CD14-positive monocyte (primary cell): Measurements from ENCODE around the gene ADGRG1. TPM values are rescaled to one million over a fixed set of nuclear protein-coding genes. Genes with fewer than 3 reads are reported as not detected.
"Not testable (repeated sequence)": the region's sequence is repeated elsewhere in the genome, so short reads cannot be mapped to it uniquely, and the experiment has no call there.

Source experiments
- DNase-seq, 3 donors: peaks; one replicate each; pipeline ENCODE4 v3.0.0-alpha.2; 2011 to 2022
- H2AFZ ChIP-seq: 2 replicates; pipeline ENCODE4 v1.6.0; 2012; ENCODE audit warnings: mild to moderate bottlenecking, low read depth, low read length, inconsistent platforms; ENCODE audit not compliant: insufficient read depth, poor library complexity, severe bottlenecking
- H3K27ac ChIP-seq, 2 donors: 1 replicate in 1 of 2; 2 replicates in 1 of 2; pipeline ENCODE4 v1.5.1; 2012 to 2013; ENCODE audit warnings: low read length in 2 of 2, control low read depth in 1 of 2, inconsistent platforms in 1 of 2, low read depth in 1 of 2, mild to moderate bottlenecking in 1 of 2
- H3K27me3 ChIP-seq, 2 donors: one replicate each; pipeline versions ENCODE4 v1.6.0 to v1.6.1; 2011 to 2013; ENCODE audit warnings: low read length in 2 of 2; ENCODE audit not compliant: control insufficient read depth in 2 of 2, insufficient read depth in 2 of 2
- H3K36me3 ChIP-seq, 2 donors: replicated peaks in 1 of 2; 1 replicate in 1 of 2; 2 replicates in 1 of 2; pipeline versions ENCODE4 v1.5.1 to v1.6.1; 2012 to 2013; ENCODE audit warnings: low read length in 2 of 2, control low read depth in 1 of 2, inconsistent platforms in 1 of 2, mild to moderate bottlenecking in 1 of 2; ENCODE audit not compliant: insufficient read depth in 2 of 2, control insufficient read depth in 1 of 2
- H3K4me1 ChIP-seq, 2 donors: 1 replicate in 1 of 2; 2 replicates in 1 of 2; pipeline versions ENCODE4 v1.5.1 to v1.6.1; 2012 to 2013; ENCODE audit warnings: low read length in 2 of 2, control low read depth in 1 of 2, inconsistent platforms in 1 of 2, mild to moderate bottlenecking in 1 of 2, moderate library complexity in 1 of 2; ENCODE audit not compliant: insufficient read depth in 2 of 2, control insufficient read depth in 1 of 2
- H3K4me2 ChIP-seq: replicated peaks from 2 replicates; pipeline ENCODE3; 2012; ENCODE audit warnings: low read length, moderate library complexity, mild to moderate bottlenecking; ENCODE audit not compliant: poor library complexity, severe bottlenecking; ENCODE audit errors: extremely low read depth
- H3K4me3 ChIP-seq, 3 experiments: fragments of 200-600 bp in 1 of 3; sonication (generic) in 1 of 3; replicated peaks in 1 of 3; 1 replicate in 2 of 3; 2 replicates in 1 of 3; pipeline ENCODE4 v1.5.1; 2011 to 2013; ENCODE audit warnings: low read length in 3 of 3, mild to moderate bottlenecking in 3 of 3, control low read depth in 2 of 3, low read depth in 2 of 3, inconsistent platforms in 1 of 3, moderate library complexity in 1 of 3
- H3K79me2 ChIP-seq: 2 replicates; pipeline ENCODE4 v1.6.0; 2012; ENCODE audit warnings: mild to moderate bottlenecking, control low read depth, inconsistent platforms, low read length, moderate library complexity; ENCODE audit not compliant: insufficient read depth
- H3K9ac ChIP-seq: 2 replicates; pipeline ENCODE4 v1.6.0; 2017; ENCODE audit warnings: low read length, mild to moderate bottlenecking; ENCODE audit not compliant: insufficient read depth, poor library complexity, severe bottlenecking
- H3K9me3 ChIP-seq, 2 donors: replicated peaks in 1 of 2; 1 replicate in 1 of 2; 2 replicates in 1 of 2; pipeline versions ENCODE4 v1.5.1 to v1.6.1; 2012 to 2013; ENCODE audit warnings: low read length in 2 of 2, control low read depth in 1 of 2; ENCODE audit not compliant: control insufficient read depth in 1 of 2, insufficient read depth in 1 of 2
- H4K20me1 ChIP-seq: 2 replicates; pipeline ENCODE4 v1.6.0; 2012; ENCODE audit warnings: mild to moderate bottlenecking, low read length, control low read depth, moderate library complexity; ENCODE audit not compliant: insufficient read depth
- H3K27ac Mint-ChIP-seq, 7 donors: one replicate each; pipeline ENCODE4 v1.8.0; 2020; ENCODE audit warnings: mild to moderate bottlenecking in 7 of 7, mixed read lengths in 7 of 7, moderate library complexity in 6 of 7, inconsistent platforms in 2 of 7
- H3K27me3 Mint-ChIP-seq, 3 donors: one replicate each; pipeline ENCODE4 v1.8.0; 2021 to 2022; ENCODE audit warnings: low read depth in 3 of 3, mild to moderate bottlenecking in 3 of 3, mixed read lengths in 3 of 3, moderate library complexity in 3 of 3, inconsistent platforms in 1 of 3
- H3K36me3 Mint-ChIP-seq, 2 donors: one replicate each; pipeline ENCODE4 v1.8.0; 2020; ENCODE audit warnings: mixed read lengths in 2 of 2, inconsistent platforms in 1 of 2, mild to moderate bottlenecking in 1 of 2
- H3K4me1 Mint-ChIP-seq: one replicate; pipeline ENCODE4 v1.8.0; 2020; ENCODE audit warnings: mild to moderate bottlenecking, mixed read lengths
- H3K4me3 Mint-ChIP-seq, 2 donors: one replicate each; pipeline ENCODE4 v1.8.0; 2020; ENCODE audit warnings: mild to moderate bottlenecking in 2 of 2, mixed read lengths in 2 of 2, moderate library complexity in 1 of 2
- H3K9me3 Mint-ChIP-seq, 7 donors: one replicate each; pipeline ENCODE4 v1.8.0; 2020 to 2022; ENCODE audit warnings: mixed read lengths in 7 of 7, mild to moderate bottlenecking in 6 of 7, moderate library complexity in 6 of 7, inconsistent platforms in 2 of 7
- CTCF ChIP-seq: fragments of 200-600 bp; IDR thresholded peaks from one replicate; pipeline ENCODE4 v1.8.0; 2022; ENCODE audit warnings: antibody characterized with exemption, mild to moderate bottlenecking
- WGBS: methylation state at CpG from one replicate; pipeline ENCODE4 v1.1.5; 2013; ENCODE audit warnings: missing lambda C conversion rate; ENCODE audit not compliant: insufficient coverage; 5-methylcytosine and 5-hydroxymethylcytosine counted together
- intact Hi-C, 2 donors: fragments of 100-400 bp; cut with micrococcal nuclease; formaldehyde crosslinking; loops; one replicate each; pipeline versions ENCODE4 v1.15.0 to v1.15.1; 2023
- polyA plus RNA-seq, 3 donors: library from polyadenylated mRNA; depleted of rRNA in 1 of 3; unstranded in 2 of 3; stranded (reverse) in 1 of 3; fragments of 300-500 nt in 2 of 3; fragments of >200 nt in 1 of 3; fragmentation: Illumina TruSeq in 2 of 3; gene quantifications; 1 replicate in 2 of 3; 2 replicates in 1 of 3; pipeline ENCODE4 v1.2.3, GENCODE V29; 2012 to 2021

Gene ADGRG1
- polyA plus RNA-seq, 3 donors: 0.07 to 0.39 (median 0.08) TPM

- Histone ChIP-seq H3K9me3 (no peaks in the 10 kb centered on the region), H3K4me3 (no peak overlapping the region), H3K4me2 (no peak overlapping the region), H3K36me3 (no peaks in the 10 kb centered on the region), H4K20me1 (no peaks in the 10 kb centered on the region), H3K4me1 (no peaks in the 10 kb centered on the region), H3K27me3 (no peaks in the 10 kb centered on the region), H2AFZ (no peak overlapping the region), H3K79me2 (no peaks in the 10 kb centered on the region), H3K9ac (no peak overlapping the region), H3K27ac (no peak overlapping the region)
- no peak for TF ChIP-seq CTCF
- intact Hi-C loops: loop anchor here in 1 of 2 donors (5.0 kb wide), 1 partner anchor 120 kb away; no protein-coding TSS in a partner anchor
- Mint-ChIP-seq H3K4me3 (no peak overlapping the region), H3K4me1 (no peaks in the 10 kb centered on the region), H3K36me3 (no peaks in the 10 kb centered on the region), H3K9me3 (peaks cover 0 to 4% (median 0%) of the 10 kb centered on the region in 7 donors), H3K27ac (no peak overlapping the region), H3K27me3 (peaks cover 0 to 3% (median 0%) of the 10 kb centered on the region in 3 donors)
- no CpG with 5 or more reads among the region's 3 CpGs for WGBS
- no peak for DNase-seq
Observed at GRCh38 chr16:57711993-57712392, 83.6 kb downstream of the ADGRG1 start.

GRCh38 chr16:57712569-57712968 lies 84.1 kb downstream of the ADGRG1 start:
- H3K4me2 ChIP-seq, H3K4me3 Mint-ChIP-seq, H3K27ac ChIP-seq, H2AFZ ChIP-seq, H3K9ac ChIP-seq, H3K4me1 ChIP-seq, H3K9me3 ChIP-seq, DNase-seq, H3K4me1 Mint-ChIP-seq, H3K4me3 ChIP-seq, H3K36me3 ChIP-seq, H3K9me3 Mint-ChIP-seq, H3K27me3 ChIP-seq, H3K36me3 Mint-ChIP-seq, H3K27me3 Mint-ChIP-seq, H3K27ac Mint-ChIP-seq, H4K20me1 ChIP-seq, H3K79me2 ChIP-seq: not testable (repeated sequence)
- intact Hi-C loops: loop anchor here in 1 of 2 donors (5.0 kb wide), 1 partner anchor 120 kb away; no protein-coding TSS in a partner anchor
- WGBS: 40% methylated on average over 1 of the region's 6 CpGs
